GM12874 (cell line): ENCODE measurements around the gene PANX3.

ENCODE experiments used
- CTCF ChIP-seq: IDR thresholded peaks from 2 replicates; pipeline ENCODE4 v1.5.1; 2011; ENCODE audit warnings: low read depth, mild to moderate bottlenecking, control low read depth, low read length, moderate library complexity; ENCODE audit not compliant: insufficient read depth

PANX3 gene

GRCh38 chr11:124600621-124601320, 10.5 kb upstream of the PANX3 start:
- TF ChIP-seq CTCF: no peak

DNA sequence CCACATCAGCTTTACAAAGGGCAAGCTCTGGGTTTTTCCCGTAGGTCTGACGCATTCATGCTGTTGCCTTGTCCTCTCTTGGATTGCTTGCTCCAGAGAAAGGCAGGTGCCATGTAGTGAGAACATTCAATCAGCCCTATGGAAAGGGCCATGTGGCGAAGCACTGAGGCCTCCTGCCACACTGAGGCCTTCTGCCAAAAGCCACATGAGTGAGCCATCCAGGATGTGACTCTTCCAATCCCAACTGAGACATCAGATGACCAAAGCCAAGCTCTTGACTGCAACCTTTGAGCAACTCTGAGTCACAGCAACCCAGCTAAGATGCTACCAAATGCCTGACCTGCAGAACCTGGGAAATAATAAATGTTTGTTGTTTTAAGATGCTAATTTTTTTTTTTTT, 9.0 kb upstream of the PANX3 start:
- no peak for TF ChIP-seq CTCF

GRCh38 chr11:124605719-124606118, 5.5 kb upstream of the PANX3 start:
- TF ChIP-seq CTCF: no peak

DNA sequence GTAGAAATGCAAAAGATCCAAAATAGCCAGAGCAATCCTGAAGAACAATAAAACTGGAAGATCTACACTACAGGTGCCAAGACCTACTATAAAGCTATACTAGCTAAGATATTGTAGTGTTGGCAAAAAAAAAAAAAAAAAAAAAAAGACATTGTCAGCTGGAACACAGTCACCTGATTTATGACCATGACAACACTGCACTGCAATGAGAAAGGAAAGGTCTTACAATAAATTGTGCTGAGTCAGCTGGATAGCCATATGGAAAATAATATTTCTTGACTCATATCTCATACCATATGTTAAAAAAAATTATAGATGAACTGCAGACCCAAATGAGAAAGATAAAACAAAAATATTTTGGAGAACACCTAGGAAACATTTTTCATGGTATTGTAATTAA, 3.1 kb upstream of the PANX3 start:
- no peak for TF ChIP-seq CTCF

DNA sequence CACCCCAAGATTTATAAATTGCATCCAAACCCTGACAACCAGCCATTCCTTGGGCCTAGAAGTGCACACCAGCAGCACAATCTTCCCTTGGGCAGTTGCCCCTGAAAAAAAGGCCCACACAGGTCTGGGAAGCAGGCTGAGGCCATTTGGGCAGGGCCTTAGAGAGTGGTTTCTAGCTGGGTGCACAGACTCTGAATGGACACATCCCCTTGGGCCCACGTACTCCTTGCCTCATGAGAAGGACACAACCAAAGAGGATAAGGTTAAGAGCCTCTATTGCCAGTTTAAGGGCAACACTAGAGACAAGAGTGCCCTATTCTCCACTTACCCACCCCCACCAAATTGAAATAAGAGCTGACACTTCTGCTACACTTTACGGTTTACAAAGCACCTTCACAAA, 933 bp upstream of the PANX3 start:
- TF ChIP-seq CTCF: no peak

DNA sequence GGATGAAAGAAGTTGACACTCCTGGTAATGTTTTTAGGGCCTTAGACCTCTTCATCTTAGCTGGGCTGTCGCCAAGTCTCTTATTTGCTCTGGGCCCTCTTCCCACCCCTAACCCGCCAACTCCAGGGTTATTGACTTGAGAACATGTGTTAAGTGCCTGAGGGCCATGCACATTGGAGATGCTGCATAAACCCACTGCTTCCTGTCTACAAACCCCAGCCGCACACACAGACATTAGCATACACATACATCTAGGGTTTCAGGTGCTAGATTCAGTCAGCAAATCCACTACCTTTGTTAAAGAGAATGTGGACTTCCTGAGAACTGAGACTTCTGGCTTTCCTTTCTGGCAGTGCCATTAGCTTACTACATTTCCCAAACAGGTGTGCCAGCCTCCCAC, 817 bp downstream of the PANX3 start:
- TF ChIP-seq CTCF: no peak

DNA sequence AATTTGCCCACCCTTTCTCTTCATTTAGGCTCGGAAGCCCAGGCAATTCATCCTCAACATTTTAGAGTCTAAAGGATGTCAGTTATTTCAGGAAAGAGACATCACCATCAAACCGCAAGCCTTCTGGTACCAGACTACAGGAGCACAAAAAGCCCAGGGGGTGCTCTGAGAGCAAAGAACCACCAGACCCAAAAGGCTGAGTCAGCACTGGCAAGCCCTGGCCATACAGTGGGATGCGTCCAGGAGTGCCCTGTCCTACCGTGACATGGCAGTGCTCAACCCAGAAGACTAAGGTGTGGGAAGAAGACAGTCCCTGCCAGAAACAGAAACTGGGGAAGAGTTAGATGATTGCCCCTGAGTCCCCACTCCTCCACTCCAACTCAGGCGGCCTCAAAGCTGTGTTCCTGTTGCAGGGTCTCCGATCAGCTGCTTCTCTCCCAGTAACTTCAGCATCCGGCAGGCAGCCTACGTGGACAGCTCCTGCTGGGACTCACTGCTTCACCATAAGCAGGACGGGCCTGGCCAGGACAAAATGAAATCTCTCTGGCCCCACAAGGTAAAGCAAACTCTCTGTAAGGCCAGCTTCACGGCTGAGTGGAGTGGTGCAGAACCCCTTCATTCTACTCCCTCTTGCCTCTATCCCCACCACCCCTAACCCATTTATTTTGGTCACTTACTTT, 1.5 kb downstream of the PANX3 start:
- TF ChIP-seq CTCF: no peak
